GM12878 (cell line): ENCODE results near the gene PCGF6. TPM values are rescaled to one million over a fixed set of nuclear protein-coding genes. Genes with fewer than 3 reads are reported as not detected.

Source experiments
- ATAC-seq: fragments of 200-7000 bp; cut with Tn5 transposase; 3 replicates; pipeline ENCODE4 v1.9.1; 2020; ENCODE audit warnings: mild to moderate bottlenecking, moderate library complexity
- BruUV-seq: library from RNA; stranded (reverse); fragments of 400-500 nt; replicated peaks from 2 replicates; lab custom pipeline; 2021; lab: Mats Ljungman, UMichigan
- CTCF ChIA-PET: fragments of 300-600 bp; sonication (Branson Sonifier 250); formaldehyde crosslinking; extraction: SDS; loops from one replicate; lab custom pipeline; 2021; ENCODE audit warnings: inconsistent platforms; lab: Yijun Ruan, JAX
- POLR2A ChIA-PET: fragments of 350-600 bp; formaldehyde crosslinking; extraction: SDS; loops from one replicate; lab custom pipeline; 2021; ENCODE audit warnings: inconsistent platforms; lab: Charles Lee
- RAD21 ChIA-PET: fragments of 300-600 bp; sonication (Branson Sonifier 250); formaldehyde crosslinking; loops from one replicate; lab custom pipeline; 2023; ENCODE audit warnings: antibody characterized with exemption; ENCODE audit not compliant: unreplicated experiment; lab: Charles Lee
- SMC1A ChIA-PET: fragments of 300-600 bp; sonication (Branson Sonifier 250); formaldehyde crosslinking; loops from one replicate; lab custom pipeline; 2023; ENCODE audit not compliant: unreplicated experiment, uncharacterized antibody; lab: Charles Lee
- DNase-seq: peaks from one replicate; pipeline ENCODE4 v3.0.0-alpha.2; 2011; ENCODE audit warnings: low read depth, low spot score
- FAIRE-seq: peaks from 3 replicates; lab custom pipeline; 2011; peaks lifted over from hg19 to GRCh38; lab: Jason Lieb, UNC
- H2AFZ ChIP-seq: 2 replicates; pipeline ENCODE4 v1.6.0; 2011; ENCODE audit warnings: low read depth, low read length, control low read depth; ENCODE audit not compliant: control insufficient read depth
- H3K27ac ChIP-seq: 2 replicates; pipeline ENCODE4 v1.5.1; 2011; ENCODE audit warnings: control low read depth; ENCODE audit not compliant: control insufficient read depth, insufficient read depth
- H3K27me3 ChIP-seq, 2 experiments: replicated peaks in 1 of 2; 2 replicates each; pipeline versions ENCODE4 v1.6.0 to v1.6.1; 2011; ENCODE audit warnings: low read length in 1 of 2; ENCODE audit not compliant: control insufficient read depth in 2 of 2, insufficient read depth in 2 of 2
- H3K36me3 ChIP-seq, 2 experiments: 2 replicates each; pipeline ENCODE4 v1.5.1; 2011; ENCODE audit warnings: low read length in 1 of 2; ENCODE audit not compliant: control insufficient read depth in 2 of 2, insufficient read depth in 2 of 2
- H3K4me1 ChIP-seq: 2 replicates; pipeline ENCODE4 v1.6.1; 2011; ENCODE audit warnings: mild to moderate bottlenecking, low read length, moderate library complexity, mixed read lengths; ENCODE audit not compliant: control insufficient read depth, insufficient read depth
- H3K4me2 ChIP-seq: 2 replicates; pipeline ENCODE4 v1.6.0; 2011; ENCODE audit warnings: control low read depth; ENCODE audit not compliant: control insufficient read depth, insufficient read depth
- H3K4me3 ChIP-seq: fragments of 200-600 bp; sonication (generic); 2 replicates; pipeline ENCODE4 v1.5.1; 2016
- H3K79me2 ChIP-seq: 2 replicates; pipeline ENCODE4 v1.6.0; 2011; ENCODE audit warnings: low read length; ENCODE audit not compliant: control insufficient read depth, insufficient read depth
- H3K9ac ChIP-seq: 2 replicates; pipeline ENCODE4 v1.8.0; 2011; ENCODE audit warnings: low read length, control low read depth, mixed read lengths; ENCODE audit not compliant: control insufficient read depth, insufficient read depth
- H3K9me3 ChIP-seq: replicated peaks from 3 replicates; pipeline ENCODE4 v1.5.1; 2011; ENCODE audit warnings: mild to moderate bottlenecking, low read length; ENCODE audit not compliant: control insufficient read depth, insufficient read depth
- H4K20me1 ChIP-seq: 2 replicates; pipeline ENCODE4 v1.6.0; 2011; ENCODE audit not compliant: control insufficient read depth, insufficient read depth
- EP300 ChIP-seq, 2 experiments: fragments of 150-350 bp in 1 of 2; IDR thresholded peaks; 2 replicates each; pipeline ENCODE4 v1.6.1; 2011 to 2012; ENCODE audit warnings: low read depth in 2 of 2, low read length in 2 of 2, borderline replicate concordance in 1 of 2, improper control_type of control experiment in 1 of 2, inconsistent platforms in 1 of 2; ENCODE audit not compliant: control insufficient read depth in 1 of 2
- HDAC6 ChIP-seq: fragments of 200-600 bp; sonication (generic); IDR thresholded peaks from one replicate; pipeline ENCODE4 v1.8.0; 2017; ENCODE audit warnings: antibody characterized with exemption; ENCODE audit not compliant: unreplicated experiment
- IRF3 ChIP-seq: fragments of 450-650 bp; IDR thresholded peaks from 2 replicates; pipeline ENCODE4 v1.6.1; 2014; ENCODE audit warnings: mild to moderate bottlenecking
- JUNB ChIP-seq: IDR thresholded peaks from 2 replicates; pipeline ENCODE4 v1.6.1; 2016; ENCODE audit warnings: antibody characterized with exemption, mild to moderate bottlenecking
- MYC ChIP-seq: IDR thresholded peaks from 2 replicates; pipeline ENCODE4 v1.6.1; 2011; ENCODE audit warnings: mild to moderate bottlenecking, low read length, moderate library complexity, inconsistent platforms; ENCODE audit not compliant: insufficient read depth, insufficient replicate concordance, insufficient read length, severe bottlenecking
- NKRF ChIP-seq: fragments of 450-650 bp; conservative IDR thresholded peaks from 2 replicates; pipeline ENCODE4 v1.6.1; 2017; ENCODE audit warnings: mild to moderate bottlenecking, moderate library complexity
- SUZ12 ChIP-seq: fragments of 200-600 bp; sonication (generic); IDR thresholded peaks from one replicate; pipeline ENCODE4 v1.6.1; 2018; ENCODE audit warnings: antibody characterized with exemption, mild to moderate bottlenecking; ENCODE audit not compliant: unreplicated experiment
- ZBTB33 ChIP-seq: fragments of 450-650 bp; IDR thresholded peaks from 2 replicates; pipeline ENCODE4 v1.6.1; 2017; ENCODE audit warnings: mild to moderate bottlenecking
- ZNF207 ChIP-seq: fragments of 450-650 bp; IDR thresholded peaks from 2 replicates; pipeline ENCODE4 v1.6.1; 2014; ENCODE audit warnings: antibody characterized with exemption, mild to moderate bottlenecking, borderline replicate concordance
- ZNF274 ChIP-seq: IDR thresholded peaks from one replicate; pipeline ENCODE4 v1.8.0; 2011; ENCODE audit not compliant: insufficient read length, insufficient read depth
- WGBS: methylation state at CpG from one replicate; pipeline ENCODE4 v1.1.6; 2016; ENCODE audit warnings: low lambda C conversion rate; ENCODE audit not compliant: insufficient replicate concordance, insufficient coverage; ENCODE audit errors: missing lambda C conversion rate; 5-methylcytosine and 5-hydroxymethylcytosine counted together
- in situ Hi-C: fragments of 300-500 bp; cut with MboI; formaldehyde crosslinking; loops from 9 replicates; pipeline ENCODE4 v1.14.3; 2018; ENCODE audit warnings: mixed read lengths
- intact Hi-C: fragments of 100-400 bp; cut with micrococcal nuclease; formaldehyde crosslinking; loops from one replicate; pipeline ENCODE4 v1.14.2; 2022; ENCODE audit not compliant: unreplicated experiment
- polyA plus RNA-seq, 11 experiments: library from polyadenylated mRNA; depleted of rRNA in 4 of 11; unstranded in 6 of 11; stranded (reverse) in 5 of 11; fragments of >200 nt; fragmentation: Nextera tagmentation in 4 of 11; fragmentation: Illumina TruSeq in 1 of 11; extraction: Ambion mirVana in 4 of 11; extraction: Trizol in 1 of 11; gene quantifications; 1 replicate in 1 of 11; 2 replicates in 10 of 11; pipeline versions ENCODE4 v1.2.1 to v1.2.3, GENCODE V29; 2011 to 2016; ENCODE audit warnings: inconsistent platforms in 2 of 11, missing spikeins in 2 of 11, low read depth in 1 of 11
- total RNA-seq, 4 experiments: library from RNA; depleted of rRNA in 3 of 4; stranded (reverse); fragments of >200 nt in 3 of 4; fragmentation: Illumina TruSeq in 1 of 4; extraction: Trizol in 1 of 4; gene quantifications; 2 replicates each; pipeline versions ENCODE4 v1.2.1 to v1.2.3, GENCODE V29; 2013 to 2021

The PCGF6 gene
- total and polyA plus RNA-seq, 10 of the 15 experiments (the other 5 are each of a cell fraction or from before 2014, with no cell fraction given): 6.5 to 19.1 (median 12.7) TPM

- TF ChIP-seq ZNF274: no peak
- TF ChIP-seq EP300 (IDR thresholded peaks at IDR 0.05; ENCODE audit: borderline replicate concordance in 1 of 2, control insufficient read depth in 1 of 2, low read depth in 2 of 2, low read length in 2 of 2): no peak
- TF ChIP-seq ZBTB33: no peak
Measured at GRCh38 chr10:103277713-103278536, 73.0 kb downstream of the PCGF6 start (continued).

DNA sequence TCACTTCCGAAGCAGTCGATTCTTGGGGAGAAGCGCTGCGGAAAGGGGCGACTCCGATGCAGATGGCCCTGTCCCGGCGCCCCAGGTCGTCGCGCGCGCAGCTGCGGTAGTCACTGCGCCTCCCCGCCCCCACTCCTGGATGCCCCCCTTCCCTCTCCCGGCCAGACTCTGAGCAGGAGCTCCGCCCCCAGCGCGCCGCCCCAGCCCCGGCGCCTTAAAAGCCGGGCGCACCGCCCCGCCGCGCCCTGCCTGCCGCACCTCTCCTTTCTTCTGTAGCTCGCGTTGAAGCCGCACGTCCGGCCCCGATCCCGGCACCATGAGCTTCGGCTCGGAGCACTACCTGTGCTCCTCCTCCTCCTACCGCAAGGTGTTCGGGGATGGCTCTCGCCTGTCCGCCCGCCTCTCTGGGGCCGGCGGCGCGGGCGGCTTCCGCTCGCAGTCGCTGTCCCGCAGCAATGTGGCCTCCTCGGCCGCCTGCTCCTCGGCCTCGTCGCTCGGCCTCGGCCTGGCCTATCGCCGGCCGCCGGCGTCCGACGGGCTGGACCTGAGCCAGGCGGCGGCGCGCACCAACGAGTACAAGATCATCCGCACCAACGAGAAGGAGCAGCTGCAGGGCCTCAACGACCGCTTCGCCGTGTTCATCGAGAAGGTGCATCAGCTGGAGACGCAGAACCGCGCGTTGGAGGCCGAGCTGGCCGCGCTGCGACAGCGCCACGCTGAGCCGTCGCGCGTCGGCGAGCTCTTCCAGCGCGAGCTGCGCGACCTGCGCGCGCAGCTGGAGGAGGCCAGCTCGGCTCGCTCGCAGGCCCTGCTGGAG, 73.8 kb downstream of the PCGF6 start, which contains the start of gene INA:
Gene INA (plus strand): TSS at position 243 of the 817 bp plus-strand sequence. CDS start 74 bp downstream, at position 317.
- H3K4me1 ChIP-seq: no peaks in the 10 kb centered on the region; the same call in 1 of the 2 replicates
- SMC1A ChIA-PET: no interaction called here
- H3K27ac ChIP-seq: no peak within 1 kb of the TSS
- peak within 1 kb of the TSS; percentile 54; the same call in 1 of the 2 replicates for H3K4me2 ChIP-seq
- CTCF ChIA-PET: no interaction called here
- WGBS: 10% methylated on average over 85 of the region's 105 CpGs
- RAD21 ChIA-PET: no interaction called here
- peaks cover 3% of the 10 kb centered on the region; the same call in 1 of the 2 replicates for H4K20me1 ChIP-seq
- no peak for FAIRE-seq
- POLR2A ChIA-PET: no interaction called here
- ATAC-seq: no peak
- no peak for DNase-seq
- H2AFZ ChIP-seq: peak within 1 kb of the TSS; percentile 12; the same call in 1 of the 2 replicates
- H3K9me3 ChIP-seq: no peaks in the 10 kb centered on the region; the same call in 2 of the 3 replicates
- H3K9ac ChIP-seq: no peak within 1 kb of the TSS
- in situ Hi-C loops: no loop called here
- H3K27me3 ChIP-seq: peaks cover 0 to 6% of the 10 kb centered on the region in 2 experiments
- BruUV-seq: no TSS peak
- H3K4me3 ChIP-seq: peak within 1 kb of the TSS; percentile 41; the same call in 1 of the 2 replicates
- H3K36me3 ChIP-seq: no peaks in the 10 kb centered on the region
- no peaks in the 10 kb centered on the region for H3K79me2 ChIP-seq
- intact Hi-C loops: no loop called here
- TF ChIP-seq HDAC6 (peak; percentile 46), MYC (no peak), NKRF (no peak), JUNB (no peak), SUZ12 (peak; percentile 41), IRF3 (no peak), ZNF207 (no peak)
